ENCODE results near the gene REX1BD.
A peak's percentile ranks its signal among the peaks of the same experiment; 100 is the strongest.
"Not testable (repeated sequence)": the region's sequence is repeated elsewhere in the genome, so short reads cannot be mapped to it uniquely, and the experiment has no call there.

The REX1BD gene

GRCh38 chr19:18588611-18589379, at the start of gene REX1BD:
REX1BD (plus strand) TSS chr19:18588798; CDS start chr19:18588802, 4 bp downstream.
- DNase-seq (ENCODE audit: low read depth, low spot score) = peak; percentile 71

- no peak for DNase-seq (ENCODE audit: low read depth, low spot score)
Observed at GRCh38 chr19:18539372-18539771, 49.2 kb upstream of the REX1BD start.

- DNase-seq (ENCODE audit: low read depth, low spot score) = not testable (repeated sequence)
Observed at GRCh38 chr19:18540200-18540599, 48.4 kb upstream of the REX1BD start.

- no peak for DNase-seq (ENCODE audit: low read depth, low spot score)
Observed at GRCh38 chr19:18541258-18541991, 47.2 kb upstream of the REX1BD start.

GRCh38 chr19:18541992-18542940, 46.3 kb upstream of the REX1BD start:
- DNase-seq (ENCODE audit: low read depth, low spot score) = no peak

GRCh38 chr19:18542941-18543813, 45.4 kb upstream of the REX1BD start, which contains the start of gene FKBP8:
FKBP8 (minus strand) TSS chr19:18543573; CDS start chr19:18541970, 1,603 bp downstream.
- DNase-seq (ENCODE audit: low read depth, low spot score) = peak; percentile 91

GRCh38 chr19:18543814-18544475, 44.7 kb upstream of the REX1BD start:
- DNase-seq (ENCODE audit: low read depth, low spot score) = no peak

- no peak for DNase-seq (ENCODE audit: low read depth, low spot score)
Observed at GRCh38 chr19:18551631-18552030, 37.0 kb upstream of the REX1BD start.

GRCh38 chr19:18557411-18558201, 31.0 kb upstream of the REX1BD start, which contains the start of gene KXD1:
KXD1 (plus strand) TSS chr19:18557870; CDS start chr19:18562057, 4,187 bp downstream.
- DNase-seq (ENCODE audit: low read depth, low spot score) = peak; percentile 97

- DNase-seq (ENCODE audit: low read depth, low spot score) = no peak
Observed at GRCh38 chr19:18558202-18558555, 30.4 kb upstream of the REX1BD start.

- no peak for DNase-seq (ENCODE audit: low read depth, low spot score)
Observed at GRCh38 chr19:18558604-18559003, 30.0 kb upstream of the REX1BD start.

GRCh38 chr19:18559685-18560084, 28.9 kb upstream of the REX1BD start:
- DNase-seq (ENCODE audit: low read depth, low spot score) = no peak

- DNase-seq (ENCODE audit: low read depth, low spot score) = no peak
Observed at GRCh38 chr19:18562086-18562485, 26.5 kb upstream of the REX1BD start.

GRCh38 chr19:18566953-18567352, 21.6 kb upstream of the REX1BD start:
- no peak for DNase-seq (ENCODE audit: low read depth, low spot score)

- no peak for DNase-seq (ENCODE audit: low read depth, low spot score)
Observed at GRCh38 chr19:18568367-18568766, 20.2 kb upstream of the REX1BD start.

GRCh38 chr19:18571564-18572344, 16.8 kb upstream of the REX1BD start, which contains the start of gene UBA52:
UBA52 (plus strand) TSS chr19:18571857; CDS start chr19:18573301, 1,444 bp downstream.
- peak; percentile 97 for DNase-seq (ENCODE audit: low read depth, low spot score)

GRCh38 chr19:18574691-18575291, 13.8 kb upstream of the REX1BD start:
- no peak for DNase-seq (ENCODE audit: low read depth, low spot score)

- DNase-seq (ENCODE audit: low read depth, low spot score) = no peak
Observed at GRCh38 chr19:18576383-18576782, 12.2 kb upstream of the REX1BD start.
